Stimulated activated CD4-positive, alpha-beta T cell treated with anti-CD3 and anti-CD28 coated beads, TNF-alpha, amount 100 ng/mL, for 4 hours (primary cell): ENCODE data around the gene ESRRB.

Experiments
- DNase-seq, 3 experiments: peaks; one replicate each; pipeline ENCODE4 v3.0.0-alpha.2; 2020; ENCODE audit warnings: low read depth in 3 of 3

Gene ESRRB

DNA sequence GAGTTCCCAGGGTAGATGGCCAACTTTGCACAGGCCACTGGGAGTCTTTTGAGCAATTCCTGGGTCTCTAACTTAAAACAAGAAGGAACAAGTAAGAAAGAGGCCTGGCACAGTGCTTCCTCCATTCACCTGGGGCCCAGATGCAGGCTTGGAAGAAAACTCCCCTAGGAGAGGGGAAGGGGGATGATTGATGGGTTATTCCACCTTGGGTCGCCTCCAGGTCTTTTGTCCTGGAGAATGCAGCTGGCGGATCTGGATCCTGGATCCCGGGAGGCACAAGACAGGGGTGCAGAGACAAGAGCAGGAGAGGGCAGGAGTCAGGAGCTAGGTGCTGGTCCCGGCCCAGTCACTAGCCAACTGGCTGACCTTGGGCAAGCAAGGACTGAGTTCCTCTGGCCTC, 74.5 kb downstream of the ESRRB start:
- DNase-seq, result no peak

DNA sequence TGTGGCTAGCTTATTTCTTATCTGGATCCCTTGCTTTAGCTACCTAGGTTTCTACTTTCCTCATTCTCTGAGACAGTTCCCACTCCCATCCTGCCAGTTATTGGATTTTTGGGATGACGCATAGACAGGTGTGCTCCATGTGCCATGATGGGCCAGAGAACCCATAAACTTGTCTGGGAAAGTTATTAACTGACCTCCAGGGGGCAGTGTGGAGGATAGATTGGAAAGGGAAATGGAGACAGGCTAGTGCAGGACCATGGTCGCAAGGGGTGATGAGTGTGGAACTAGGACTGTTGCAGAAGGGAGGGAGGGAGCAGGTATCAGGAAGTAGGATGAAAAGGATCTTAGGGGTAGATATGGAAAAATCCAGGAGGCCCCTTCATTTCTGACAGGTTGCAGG, 80.3 kb downstream of the ESRRB start:
- no peak for DNase-seq

DNA sequence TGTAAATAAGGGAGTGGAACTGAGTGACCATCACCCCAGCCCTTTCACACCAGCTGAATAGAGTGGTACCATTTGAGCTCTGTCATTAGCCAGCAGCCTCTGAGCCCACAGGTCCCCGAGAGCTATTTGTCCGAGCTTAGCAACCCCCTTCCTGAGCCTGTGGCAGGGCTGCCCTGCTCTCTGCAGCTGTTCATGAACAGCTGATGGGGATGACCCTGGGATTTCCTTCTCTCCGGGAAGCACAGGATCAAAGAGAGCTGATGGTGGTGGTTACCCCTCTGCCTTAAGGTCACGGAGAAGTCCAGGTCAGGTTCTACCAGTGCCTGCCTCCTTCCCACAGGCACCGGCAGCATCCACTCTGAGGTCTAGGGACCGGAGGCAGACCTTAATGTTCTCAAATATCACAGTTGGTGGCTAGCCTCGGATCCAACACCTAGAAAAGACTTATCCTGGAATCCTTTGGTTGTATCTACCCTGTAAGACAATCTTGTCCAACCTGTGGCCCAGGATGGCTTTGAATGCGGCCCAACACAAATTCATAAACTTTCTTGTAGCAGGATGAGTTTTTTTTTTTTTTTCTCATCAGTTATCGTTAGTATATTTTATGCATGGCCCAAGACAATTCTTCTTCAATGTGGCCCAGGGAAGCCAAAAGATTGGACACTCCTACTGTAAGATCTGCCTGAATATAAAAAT, 81.1 kb downstream of the ESRRB start:
- no peak for DNase-seq

DNA sequence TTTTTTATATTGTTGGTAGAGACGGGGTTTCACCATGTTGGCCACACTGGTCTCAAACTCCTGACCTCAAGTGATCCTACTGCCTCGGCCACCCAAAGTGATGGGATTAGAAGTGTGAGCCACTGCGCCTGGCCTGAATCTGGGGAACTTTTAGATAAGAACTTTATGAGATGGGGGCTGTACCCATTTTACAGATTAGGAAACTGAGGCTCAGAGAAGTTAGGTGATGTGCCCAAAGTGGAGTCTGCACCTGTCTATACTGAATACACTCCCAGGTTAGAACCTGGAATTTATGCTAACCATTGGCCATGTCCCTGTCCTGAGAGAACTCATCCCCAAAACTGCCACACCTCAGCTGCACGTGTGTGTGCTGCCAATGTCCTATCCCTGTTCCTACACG, 81.9 kb downstream of the ESRRB start:
- DNase-seq, result no peak

- DNase-seq, result no peak
These were observed 85.9 kb downstream of the ESRRB start for GRCh38 chr14:76461886-76462285.

GRCh38 chr14:76462330-76462729, 86.4 kb downstream of the ESRRB start:
- no peak for DNase-seq

DNA sequence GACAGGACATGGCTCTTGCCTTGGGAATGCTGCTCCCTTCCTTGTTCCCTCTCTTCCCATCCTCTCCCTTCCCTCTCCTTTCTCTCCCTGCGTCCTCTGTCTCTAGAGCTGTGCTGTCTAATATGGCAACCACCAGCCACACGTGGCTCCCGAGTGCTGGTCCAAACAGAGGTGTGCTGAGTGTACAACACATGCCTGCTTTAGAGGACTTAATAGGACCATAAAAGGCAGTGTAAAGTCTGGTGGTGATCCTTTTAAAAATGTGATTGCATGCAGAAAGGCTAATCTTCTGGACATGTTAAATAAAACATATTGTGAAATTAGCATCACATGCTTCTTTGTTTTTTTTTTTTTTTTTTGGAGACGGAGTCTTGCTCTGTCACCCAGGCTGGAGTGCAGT, 87.2 kb downstream of the ESRRB start:
- no peak for DNase-seq

DNA sequence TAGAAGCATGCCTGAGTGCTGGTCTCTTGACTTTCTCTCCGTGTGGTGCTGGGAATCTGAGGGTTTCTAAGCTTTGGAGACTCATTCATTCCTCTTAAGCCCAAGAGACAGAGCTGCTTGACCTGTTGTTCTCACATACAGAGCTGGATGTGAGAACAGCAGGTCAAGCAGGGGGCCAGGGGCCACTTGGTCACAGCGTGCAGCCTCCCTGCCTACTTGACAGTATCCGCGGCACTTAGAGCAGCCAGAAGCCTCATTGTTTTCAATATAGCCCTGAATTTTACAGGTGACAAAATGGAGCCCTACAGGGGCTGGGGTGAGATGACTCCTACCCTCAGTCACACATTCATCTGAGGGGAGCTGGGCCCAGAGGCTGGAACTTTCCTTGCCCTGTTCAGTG, 88.9 kb downstream of the ESRRB start:
- DNase-seq, result no peak

- no peak for DNase-seq
These were observed 89.7 kb downstream of the ESRRB start for GRCh38 chr14:76465664-76466063.

- DNase-seq, result no peak
These were observed 91.8 kb downstream of the ESRRB start for GRCh38 chr14:76467711-76468155.

GRCh38 chr14:76472199-76472723, 96.3 kb downstream of the ESRRB start:
- no peak for DNase-seq

DNA sequence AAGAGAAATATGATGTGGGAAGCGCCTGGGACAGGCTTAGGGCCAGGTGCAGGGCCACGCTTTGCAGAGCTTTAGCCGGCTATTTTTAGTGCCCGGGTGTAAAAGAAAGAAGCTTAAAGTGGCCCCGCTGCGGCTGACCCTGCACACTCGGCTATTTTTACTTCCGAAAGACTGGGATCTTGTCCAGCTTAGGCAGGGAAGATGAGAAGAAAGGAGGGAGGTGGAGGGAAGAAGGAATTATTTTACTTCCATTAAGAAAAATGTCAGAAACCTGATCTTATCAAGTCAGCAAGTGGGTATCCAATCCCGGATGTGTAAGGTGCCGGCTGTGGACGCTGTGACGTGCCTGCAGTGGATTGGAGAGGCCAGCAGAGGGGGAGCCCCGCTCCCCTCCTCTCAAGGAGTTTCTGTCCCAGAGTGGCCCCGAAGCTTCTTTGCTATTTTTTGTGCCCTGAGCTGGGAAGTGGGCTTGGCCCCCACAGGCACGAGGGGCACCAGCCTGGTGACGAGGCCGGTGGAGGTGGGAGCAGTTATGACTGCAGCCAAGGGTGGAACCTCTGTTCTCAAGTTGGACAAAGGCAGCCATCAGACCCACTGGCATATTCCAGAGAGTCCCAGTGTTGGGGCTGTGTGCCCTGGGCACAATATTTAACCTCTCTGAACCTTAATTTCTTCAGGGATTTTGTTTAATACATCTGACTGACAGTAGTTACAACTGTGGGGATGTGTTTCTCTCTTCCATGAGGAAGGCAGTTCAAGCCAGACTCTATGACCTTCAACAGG, 97.7 kb downstream of the ESRRB start:
- no peak for DNase-seq

DNA sequence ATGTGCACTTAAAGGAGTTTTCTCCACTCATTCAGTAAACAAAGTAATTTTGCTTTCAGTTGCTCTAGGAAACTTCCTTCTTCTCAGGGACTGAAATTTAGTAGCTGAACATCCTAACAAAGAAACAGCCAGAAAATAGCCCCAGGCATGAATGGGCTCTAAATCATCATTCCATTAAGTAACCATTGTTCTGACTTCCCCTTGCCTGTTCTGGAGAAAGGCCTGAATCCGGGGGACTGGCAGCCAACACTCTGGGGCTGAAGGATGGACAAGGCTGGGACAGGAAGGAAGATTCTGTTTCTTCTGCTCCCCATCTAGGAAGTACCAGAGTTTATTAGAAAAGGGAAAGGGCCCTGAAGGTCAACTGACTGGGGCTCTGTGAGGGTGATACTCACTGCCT, 104.5 kb downstream of the ESRRB start:
- DNase-seq, result no peak

DNA sequence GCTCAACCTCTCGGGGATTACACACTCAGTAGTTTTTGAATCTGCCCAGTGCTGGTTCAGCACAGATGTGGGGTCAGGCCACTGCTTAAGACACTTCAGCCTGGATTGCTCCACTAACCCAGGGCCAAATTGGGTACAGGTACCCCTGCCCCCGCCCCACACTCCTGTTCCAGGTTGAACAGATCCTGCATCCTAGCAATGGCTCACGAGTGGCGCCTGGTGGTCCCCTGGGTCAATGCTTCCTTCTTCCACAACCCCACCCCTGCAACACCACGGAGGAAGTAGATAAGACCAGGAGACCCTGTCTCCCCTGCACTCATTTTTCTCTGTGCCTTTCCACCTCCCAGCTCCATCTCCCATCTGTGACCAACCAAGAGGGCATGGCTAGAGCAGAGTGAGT, 108.4 kb downstream of the ESRRB start:
- DNase-seq, result no peak

DNA sequence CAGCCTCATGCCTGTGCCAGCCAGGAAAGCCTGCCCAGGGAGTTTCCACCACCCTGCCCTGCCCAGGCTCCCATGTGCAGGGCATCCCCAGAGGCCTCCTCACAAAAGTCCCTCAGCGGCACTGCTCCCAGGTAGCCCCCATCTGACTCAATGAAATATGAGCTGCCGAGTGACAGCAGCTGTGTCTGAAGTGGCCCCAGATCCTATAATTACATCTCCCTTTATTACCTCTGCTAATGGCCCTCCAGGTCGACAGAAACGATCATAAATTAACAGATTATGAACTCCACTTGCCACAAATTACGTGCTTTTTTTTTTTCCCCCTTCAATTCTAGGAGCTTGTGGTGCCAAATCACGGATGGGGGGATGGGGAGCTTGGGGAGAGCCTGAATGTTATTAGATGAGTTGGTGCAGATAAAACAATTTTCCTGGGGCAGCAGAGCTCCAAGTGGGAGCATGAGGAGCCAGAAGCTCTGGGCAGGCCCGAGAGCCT, 110.4 kb downstream of the ESRRB start:
- DNase-seq, result no peak

- DNase-seq, result no peak
These were observed 112.6 kb downstream of the ESRRB start for GRCh38 chr14:76488551-76488950.

GRCh38 chr14:76489667-76490066, 113.7 kb downstream of the ESRRB start:
- DNase-seq, result no peak

DNA sequence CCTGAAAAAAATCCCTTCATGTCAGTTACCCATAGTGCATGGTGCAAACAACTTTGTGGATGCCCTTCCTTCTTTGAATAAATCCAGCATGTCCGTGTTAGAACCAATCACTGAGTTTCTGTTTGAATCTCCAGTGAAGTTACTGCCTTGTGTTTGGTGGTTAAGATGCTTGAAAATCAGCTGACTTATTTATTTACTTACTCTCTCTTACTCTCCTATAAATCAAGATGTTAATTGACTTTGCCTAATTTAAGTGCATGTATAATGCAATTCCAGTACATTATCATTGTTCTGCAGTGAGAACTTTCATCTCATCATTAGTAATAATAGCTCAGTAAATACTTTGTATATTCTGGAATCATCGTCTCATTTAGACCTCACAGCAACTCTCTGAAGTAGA, 114.2 kb downstream of the ESRRB start:
- DNase-seq, result no peak

DNA sequence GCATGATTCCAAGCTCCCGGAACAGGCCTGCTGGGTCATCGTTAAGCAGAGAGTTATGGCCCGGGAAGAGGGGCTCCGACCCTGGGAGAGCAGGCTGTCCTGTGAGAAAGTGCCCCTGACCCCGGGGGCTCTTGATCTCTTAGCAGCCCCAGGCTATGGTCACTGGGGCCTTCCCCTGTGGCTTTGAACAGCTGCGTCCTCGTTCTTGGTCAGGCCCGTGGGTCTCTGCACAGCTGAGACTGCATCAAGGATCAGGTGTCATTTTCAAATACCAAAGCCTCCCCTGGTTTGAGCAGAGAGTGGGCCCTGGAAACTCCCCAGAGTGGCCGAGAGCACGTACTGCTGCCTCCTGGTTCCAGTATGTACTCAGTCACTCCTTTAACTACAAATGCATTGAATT, 114.8 kb downstream of the ESRRB start:
- DNase-seq, result no peak

DNA sequence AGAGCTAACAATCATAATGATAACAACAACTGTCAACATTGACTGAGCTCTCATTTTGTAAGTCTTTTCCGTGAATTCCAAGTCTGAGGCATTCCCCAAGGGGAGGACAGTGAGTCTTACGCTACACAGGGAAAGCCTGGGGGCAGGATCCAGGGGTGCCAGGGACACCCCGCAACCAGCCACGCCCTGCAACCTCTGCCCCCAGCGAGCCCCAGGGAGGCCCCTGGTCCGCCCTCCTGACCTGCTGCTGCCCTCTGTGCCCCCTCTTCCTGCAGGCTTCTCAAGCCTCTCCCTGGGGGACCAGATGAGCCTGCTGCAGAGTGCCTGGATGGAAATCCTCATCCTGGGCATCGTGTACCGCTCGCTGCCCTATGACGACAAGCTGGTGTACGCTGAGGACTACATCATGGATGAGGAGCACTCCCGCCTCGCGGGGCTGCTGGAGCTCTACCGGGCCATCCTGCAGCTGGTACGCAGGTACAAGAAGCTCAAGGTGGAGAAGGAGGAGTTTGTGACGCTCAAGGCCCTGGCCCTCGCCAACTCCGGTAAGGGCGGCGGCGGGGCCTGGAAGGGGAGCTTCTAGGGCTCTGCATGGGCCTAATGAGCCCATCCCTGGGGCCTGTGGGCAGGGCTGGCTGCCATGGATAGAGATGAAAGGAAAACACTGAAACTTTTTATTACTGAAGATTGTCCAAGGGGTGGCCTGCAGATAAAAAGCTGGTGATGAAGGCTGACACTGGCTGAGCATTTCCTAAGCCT, 115.4 kb downstream of the ESRRB start:
- DNase-seq, result no peak

GRCh38 chr14:76495983-76496382, 120.0 kb downstream of the ESRRB start:
- no peak for DNase-seq

- no peak for DNase-seq
These were observed 120.7 kb downstream of the ESRRB start for GRCh38 chr14:76496595-76496994.
